HG03520 (cell line): ENCODE measurements around the gene ZNF554.
"Not testable (repeated sequence)": the region's sequence is repeated elsewhere in the genome, so short reads cannot be mapped to it uniquely, and the experiment has no call there.

Experiments
- ATAC-seq: cut with Tn5 transposase; IDR thresholded peaks from one replicate; pipeline ENCODE4 v1.9.1; 2021; ENCODE audit warnings: mild to moderate bottlenecking, moderate library complexity; ENCODE audit not compliant: unreplicated experiment

Gene ZNF554

GRCh38 chr19:2806736-2807378, 12.8 kb upstream of the ZNF554 start:
- ATAC-seq, result no peak

GRCh38 chr19:2807379-2808128, 12.1 kb upstream of the ZNF554 start:
- no peak for ATAC-seq

- no peak for ATAC-seq
These were observed 11.3 kb upstream of the ZNF554 start for GRCh38 chr19:2808129-2808941.

GRCh38 chr19:2809387-2810140, 10.1 kb upstream of the ZNF554 start:
- no peak for ATAC-seq

GRCh38 chr19:2810141-2811091, 9.3 kb upstream of the ZNF554 start:
- no peak for ATAC-seq

GRCh38 chr19:2811221-2811722, 8.4 kb upstream of the ZNF554 start:
- ATAC-seq, result no peak

- ATAC-seq, result no peak
These were observed 7.8 kb upstream of the ZNF554 start for GRCh38 chr19:2811735-2812413.

- ATAC-seq, result no peak
These were observed 7.0 kb upstream of the ZNF554 start for GRCh38 chr19:2812414-2813234.

- no peak for ATAC-seq
These were observed 6.2 kb upstream of the ZNF554 start for GRCh38 chr19:2813235-2814160.

- no peak for ATAC-seq
These were observed 5.2 kb upstream of the ZNF554 start for GRCh38 chr19:2814426-2814825.

- no peak for ATAC-seq
These were observed 4.5 kb upstream of the ZNF554 start for GRCh38 chr19:2815191-2815614.

- no peak for ATAC-seq
These were observed 3.7 kb upstream of the ZNF554 start for GRCh38 chr19:2815923-2816322.

GRCh38 chr19:2816641-2817040, 3.0 kb upstream of the ZNF554 start:
- no peak for ATAC-seq

- ATAC-seq, result not testable (repeated sequence)
These were observed 2.3 kb upstream of the ZNF554 start for GRCh38 chr19:2817237-2817829.

GRCh38 chr19:2820112-2820702, 539 bp downstream of the ZNF554 start:
- no peak for ATAC-seq

- ATAC-seq, result no peak
These were observed 3.2 kb downstream of the ZNF554 start for GRCh38 chr19:2822846-2823245.
